MM.1S (cell line): Measurements from ENCODE around the gene TLR9.

Experiments
- EZH2 ChIP-seq: fragments of 300-600 bp; sonication (generic); optimal IDR thresholded peaks from 2 replicates; pipeline ENCODE3; 2017; ENCODE audit warnings: low read depth, mild to moderate bottlenecking, antibody characterized with exemption, low read length, mixed read lengths
- EZH2phosphoT487 ChIP-seq: fragments of 300-600 bp; sonication (generic); IDR thresholded peaks from 2 replicates; pipeline ENCODE4 v1.6.1; 2018; ENCODE audit warnings: antibody characterized with exemption, low read length
- TF ChIP-seq, protein P1 (sequence below): fragments of 300-600 bp; sonication (generic); IDR thresholded peaks from 2 replicates; pipeline ENCODE4 v1.5.1; 2016; ENCODE audit warnings: antibody characterized with exemption, low read length, mixed read lengths

DNA sequence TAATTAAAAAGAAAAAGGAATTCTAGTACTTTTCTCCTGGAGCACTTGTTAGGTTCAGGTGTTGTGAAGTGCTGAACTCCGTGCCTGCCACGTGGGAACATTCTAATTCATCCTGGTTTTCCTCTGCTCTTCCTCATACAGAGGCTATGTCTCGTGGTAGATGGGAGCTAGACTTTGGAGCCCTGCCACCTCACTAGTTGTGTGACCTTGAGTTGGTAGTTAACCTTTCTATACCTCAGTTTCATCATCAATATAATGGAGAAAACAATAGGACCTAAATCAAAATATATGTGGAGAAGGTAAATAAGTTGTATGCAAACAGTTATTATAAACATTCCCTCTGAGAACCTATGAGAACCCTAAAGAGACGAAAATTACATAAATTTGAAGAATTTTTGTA, 16.9 kb downstream of the TLR9 start:
- TF ChIP-seq, protein P1, sequence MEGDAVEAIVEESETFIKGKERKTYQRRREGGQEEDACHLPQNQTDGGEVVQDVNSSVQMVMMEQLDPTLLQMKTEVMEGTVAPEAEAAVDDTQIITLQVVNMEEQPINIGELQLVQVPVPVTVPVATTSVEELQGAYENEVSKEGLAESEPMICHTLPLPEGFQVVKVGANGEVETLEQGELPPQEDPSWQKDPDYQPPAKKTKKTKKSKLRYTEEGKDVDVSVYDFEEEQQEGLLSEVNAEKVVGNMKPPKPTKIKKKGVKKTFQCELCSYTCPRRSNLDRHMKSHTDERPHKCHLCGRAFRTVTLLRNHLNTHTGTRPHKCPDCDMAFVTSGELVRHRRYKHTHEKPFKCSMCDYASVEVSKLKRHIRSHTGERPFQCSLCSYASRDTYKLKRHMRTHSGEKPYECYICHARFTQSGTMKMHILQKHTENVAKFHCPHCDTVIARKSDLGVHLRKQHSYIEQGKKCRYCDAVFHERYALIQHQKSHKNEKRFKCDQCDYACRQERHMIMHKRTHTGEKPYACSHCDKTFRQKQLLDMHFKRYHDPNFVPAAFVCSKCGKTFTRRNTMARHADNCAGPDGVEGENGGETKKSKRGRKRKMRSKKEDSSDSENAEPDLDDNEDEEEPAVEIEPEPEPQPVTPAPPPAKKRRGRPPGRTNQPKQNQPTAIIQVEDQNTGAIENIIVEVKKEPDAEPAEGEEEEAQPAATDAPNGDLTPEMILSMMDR, result no peak
- TF ChIP-seq EZH2phosphoT487, result no peak
- TF ChIP-seq EZH2, result no peak
